ENCODE data around the gene OXER1.

GRCh38 chr2:42742740-42743658 is 20.9 kb downstream of the OXER1 start:
- TF ChIP-seq GATA3 (IDR thresholded peaks at IDR 0.05; ENCODE audit: low read depth, low read length) (no peak), GATA2 (IDR thresholded peaks at IDR 0.05; ENCODE audit: low read depth, low read length) (no peak)
